A673 (cell line): ENCODE measurements around the gene CHCHD6.

Source experiments
- CTCF ChIP-seq: fragments of 300-800, 200-600 bp; sonication (generic); conservative IDR thresholded peaks from 2 replicates; pipeline ENCODE4 v1.5.1; 2017; ENCODE audit warnings: low read depth, mild to moderate bottlenecking, antibody characterized with exemption, low read length, moderate library complexity, mixed read lengths
- EZH2 ChIP-seq: fragments of 200-600 bp; sonication (generic); IDR thresholded peaks from 2 replicates; pipeline ENCODE4 v1.6.1; 2017; ENCODE audit warnings: borderline replicate concordance, low read depth, mild to moderate bottlenecking, mixed read lengths, antibody characterized with exemption, low read length; ENCODE audit not compliant: poor library complexity, severe bottlenecking

DNA sequence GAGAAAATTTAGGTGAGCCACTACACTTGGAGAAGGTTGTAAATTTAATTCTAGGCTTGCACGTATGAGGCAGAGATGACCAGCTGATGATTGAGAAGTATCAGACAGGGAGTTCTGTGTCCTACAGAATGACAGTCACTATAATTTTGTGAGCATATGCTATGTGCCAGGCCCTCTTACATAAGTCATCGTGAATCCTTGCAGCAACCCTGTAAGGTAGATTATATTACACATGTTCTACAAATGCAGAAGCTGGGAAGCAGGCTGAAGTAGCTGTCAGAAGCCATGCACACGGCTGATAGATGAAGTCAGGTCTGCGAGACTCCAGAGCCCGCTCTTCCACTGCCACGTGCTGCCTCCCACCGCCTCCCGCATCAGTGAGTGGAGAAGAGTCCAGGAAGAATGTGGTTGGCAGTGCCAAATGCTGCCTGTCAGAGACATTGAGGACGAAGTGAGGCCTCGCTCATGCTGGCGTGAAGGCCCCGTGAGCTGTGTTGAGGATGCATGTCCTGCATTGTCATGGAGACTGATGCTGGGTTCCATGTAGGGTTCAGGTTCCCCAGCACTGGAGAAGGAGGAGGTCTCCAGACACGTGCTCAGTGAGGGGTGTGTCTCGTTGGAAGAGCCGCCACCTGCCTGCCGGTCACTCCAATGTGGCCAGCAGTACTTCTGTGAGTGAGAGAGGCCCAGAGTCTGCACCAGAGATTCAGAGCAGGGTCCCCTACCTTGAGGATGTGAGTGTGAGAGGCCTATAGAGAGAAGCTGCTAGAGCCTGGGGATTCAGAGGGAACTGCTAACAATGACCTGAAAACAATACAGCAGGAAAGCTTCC is 155.6 kb downstream of the CHCHD6 start:
- TF ChIP-seq CTCF (no peak), EZH2 (no peak)
